ENCODE results near the gene SLC22A1.
"Not testable (repeated sequence)": the region's sequence is repeated elsewhere in the genome, so short reads cannot be mapped to it uniquely, and the experiment has no call there.

Gene SLC22A1

GRCh38 chr6:160133441-160134336 is 12.1 kb downstream of the SLC22A1 start:
- DNase-seq (ENCODE audit: low spot score): peak; percentile 62
- no peak overlapping the region for H3K27ac ChIP-seq
- no peak overlapping the region for H3K4me3 ChIP-seq
- TF ChIP-seq, protein P1, sequence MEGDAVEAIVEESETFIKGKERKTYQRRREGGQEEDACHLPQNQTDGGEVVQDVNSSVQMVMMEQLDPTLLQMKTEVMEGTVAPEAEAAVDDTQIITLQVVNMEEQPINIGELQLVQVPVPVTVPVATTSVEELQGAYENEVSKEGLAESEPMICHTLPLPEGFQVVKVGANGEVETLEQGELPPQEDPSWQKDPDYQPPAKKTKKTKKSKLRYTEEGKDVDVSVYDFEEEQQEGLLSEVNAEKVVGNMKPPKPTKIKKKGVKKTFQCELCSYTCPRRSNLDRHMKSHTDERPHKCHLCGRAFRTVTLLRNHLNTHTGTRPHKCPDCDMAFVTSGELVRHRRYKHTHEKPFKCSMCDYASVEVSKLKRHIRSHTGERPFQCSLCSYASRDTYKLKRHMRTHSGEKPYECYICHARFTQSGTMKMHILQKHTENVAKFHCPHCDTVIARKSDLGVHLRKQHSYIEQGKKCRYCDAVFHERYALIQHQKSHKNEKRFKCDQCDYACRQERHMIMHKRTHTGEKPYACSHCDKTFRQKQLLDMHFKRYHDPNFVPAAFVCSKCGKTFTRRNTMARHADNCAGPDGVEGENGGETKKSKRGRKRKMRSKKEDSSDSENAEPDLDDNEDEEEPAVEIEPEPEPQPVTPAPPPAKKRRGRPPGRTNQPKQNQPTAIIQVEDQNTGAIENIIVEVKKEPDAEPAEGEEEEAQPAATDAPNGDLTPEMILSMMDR (IDR thresholded peaks at IDR 0.05): no peak

- DNase-seq (ENCODE audit: low spot score): peak; percentile 35
- H3K4me3 ChIP-seq, H3K27ac ChIP-seq: not testable (repeated sequence)
Observed at GRCh38 chr6:160134337-160134751, 12.7 kb downstream of the SLC22A1 start.

DNA sequence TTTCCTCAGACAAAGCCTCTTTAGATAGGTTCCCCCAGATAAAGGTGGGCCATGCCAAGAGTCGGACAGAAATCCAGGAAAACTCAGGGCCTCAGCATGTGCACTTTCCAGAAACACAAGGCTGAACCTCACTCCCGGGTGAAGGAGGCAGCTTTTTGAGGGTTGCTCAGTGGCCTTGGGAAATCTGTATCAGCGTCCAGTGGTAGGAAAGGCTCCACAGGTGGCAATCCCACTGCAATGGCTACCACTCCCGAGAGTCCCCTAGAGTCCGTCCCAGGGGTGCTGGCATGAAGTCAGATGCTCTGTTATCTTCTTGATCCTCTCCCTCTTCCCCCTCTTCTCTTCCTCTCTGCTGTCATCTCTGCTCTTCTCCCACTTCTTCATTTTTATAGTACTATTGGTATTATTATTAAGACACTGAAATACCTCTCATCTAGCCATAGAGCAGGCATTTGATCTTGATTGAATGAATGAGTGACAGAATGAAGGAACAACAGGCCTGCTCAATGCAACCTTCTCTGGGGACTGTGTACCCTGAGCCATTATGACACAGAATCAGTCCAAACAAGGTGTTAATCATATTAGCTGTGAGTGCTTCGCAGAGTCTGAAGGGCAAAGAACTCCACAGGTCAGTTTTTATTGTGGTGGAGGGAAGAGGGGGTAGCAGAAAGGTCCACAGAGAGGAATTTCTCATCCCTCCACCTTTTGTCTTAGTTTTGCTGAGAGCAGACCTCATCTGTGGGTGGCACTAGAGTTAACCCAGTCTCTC is 13.3 kb downstream of the SLC22A1 start:
- no peak for DNase-seq (ENCODE audit: low spot score)
- TF ChIP-seq, protein P1 (IDR thresholded peaks at IDR 0.05): no peak
- no peak overlapping the region for H3K27ac ChIP-seq
- no peak overlapping the region for H3K4me3 ChIP-seq

GRCh38 chr6:160135907-160136655 is 14.5 kb downstream of the SLC22A1 start:
- no peak overlapping the region for H3K27ac ChIP-seq
- TF ChIP-seq, protein P1 (IDR thresholded peaks at IDR 0.05): no peak
- peak; percentile 36 for DNase-seq (ENCODE audit: low spot score)
- H3K4me3 ChIP-seq: no peak overlapping the region

GRCh38 chr6:160137130-160137988 is 15.7 kb downstream of the SLC22A1 start:
- TF ChIP-seq, protein P1 (IDR thresholded peaks at IDR 0.05): no peak
- Histone ChIP-seq H3K4me3 (no peak overlapping the region), H3K27ac (no peak overlapping the region)
- peak; percentile 62 for DNase-seq (ENCODE audit: low spot score)

- H3K27ac ChIP-seq: peak overlapping the region in 1 of 2 donors; percentile 52
- TF ChIP-seq, protein P1 (IDR thresholded peaks at IDR 0.05): peak; percentile 72
- no peak overlapping the region for H3K4me3 ChIP-seq
- peak; percentile 72 for DNase-seq (ENCODE audit: low spot score)
Observed at GRCh38 chr6:160137989-160138835, 16.6 kb downstream of the SLC22A1 start.

Measured in coronary artery (tissue), 2 donors.